Spleen (tissue), 7 donors: Measurements from ENCODE around the gene TRIM41.

Experiments used
- POLR2AphosphoS5 ChIP-seq, 3 donors: sonication (generic); formaldehyde crosslinking; IDR thresholded peaks; one replicate each; pipeline ENCODE4 v1.5.1; 2017; ENCODE audit warnings: antibody characterized with exemption in 3 of 3
- TF ChIP-seq, protein P1 (sequence below), 11 experiments: fragments of 200-600 bp in 7 of 11; fragments of 450-650 bp in 4 of 11; sonication (generic) in 4 of 11; IDR thresholded peaks in 8 of 11; conservative IDR thresholded peaks in 3 of 11; 1 replicate in 7 of 11; 2 replicates in 4 of 11; pipeline versions ENCODE4 v1.4.0 to v1.8.0; 2016 to 2021; ENCODE audit warnings: antibody characterized with exemption in 11 of 11, inconsistent platforms in 4 of 11, mild to moderate bottlenecking in 1 of 11
- donor health status: DM: no; HTN: no; CAD: no; lungs with moderate emphysema.
- donor health status: DM: no; HTN: no; CAD: no.
- donor health status: DM: no; HTN: no; CAD: no.

- TF ChIP-seq, protein P1, sequence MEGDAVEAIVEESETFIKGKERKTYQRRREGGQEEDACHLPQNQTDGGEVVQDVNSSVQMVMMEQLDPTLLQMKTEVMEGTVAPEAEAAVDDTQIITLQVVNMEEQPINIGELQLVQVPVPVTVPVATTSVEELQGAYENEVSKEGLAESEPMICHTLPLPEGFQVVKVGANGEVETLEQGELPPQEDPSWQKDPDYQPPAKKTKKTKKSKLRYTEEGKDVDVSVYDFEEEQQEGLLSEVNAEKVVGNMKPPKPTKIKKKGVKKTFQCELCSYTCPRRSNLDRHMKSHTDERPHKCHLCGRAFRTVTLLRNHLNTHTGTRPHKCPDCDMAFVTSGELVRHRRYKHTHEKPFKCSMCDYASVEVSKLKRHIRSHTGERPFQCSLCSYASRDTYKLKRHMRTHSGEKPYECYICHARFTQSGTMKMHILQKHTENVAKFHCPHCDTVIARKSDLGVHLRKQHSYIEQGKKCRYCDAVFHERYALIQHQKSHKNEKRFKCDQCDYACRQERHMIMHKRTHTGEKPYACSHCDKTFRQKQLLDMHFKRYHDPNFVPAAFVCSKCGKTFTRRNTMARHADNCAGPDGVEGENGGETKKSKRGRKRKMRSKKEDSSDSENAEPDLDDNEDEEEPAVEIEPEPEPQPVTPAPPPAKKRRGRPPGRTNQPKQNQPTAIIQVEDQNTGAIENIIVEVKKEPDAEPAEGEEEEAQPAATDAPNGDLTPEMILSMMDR (IDR thresholded peaks at IDR 0.05 in 8 of 11, conservative IDR thresholded peaks at IDR 0.05 in 3 of 11) = no peak
- no peak for TF ChIP-seq POLR2AphosphoS5 (IDR thresholded peaks at IDR 0.05)
Observed at GRCh38 chr5:181230551-181230950, 7.5 kb downstream of the TRIM41 start.
